Brain microvascular endothelial cell (primary cell): ENCODE measurements around the gene PARD3.

ENCODE experiments used
- DNase-seq: peaks from one replicate; pipeline ENCODE4 v3.0.0-alpha.2; 2020
- H3K27ac ChIP-seq: fragments of 250-450 bp; sonication (Bioruptor Pico); 2 replicates; pipeline ENCODE4 v1.5.1; 2020; ENCODE audit warnings: mild to moderate bottlenecking, moderate library complexity
- H3K27me3 ChIP-seq: fragments of 250-450 bp; sonication (Bioruptor Pico); replicated peaks from 2 replicates; pipeline ENCODE4 v1.5.1; 2020; ENCODE audit warnings: mild to moderate bottlenecking
- H3K36me3 ChIP-seq: fragments of 250-450 bp; sonication (Bioruptor Pico); replicated peaks from 2 replicates; pipeline ENCODE4 v1.5.1; 2020; ENCODE audit warnings: mild to moderate bottlenecking
- H3K4me3 ChIP-seq: 2 replicates; pipeline ENCODE4 v1.5.1; 2011; ENCODE audit warnings: low read depth, mild to moderate bottlenecking, control low read depth, low read length, moderate library complexity
- CTCF ChIP-seq: IDR thresholded peaks from 2 replicates; pipeline ENCODE4 v1.5.1; 2011; ENCODE audit warnings: low read depth, mild to moderate bottlenecking, moderate library complexity, low read length, control low read depth, inconsistent platforms; ENCODE audit errors: missing control alignments
- in situ Hi-C: cut with HindIII; loops from 2 replicates; pipeline ENCODE4 v1.10.0; 2017; ENCODE audit warnings: low sequenced_read_pairs, low pct_ligation_motif_present

PARD3 gene

GRCh38 chr10:34192646-34193045 is 622.5 kb downstream of the PARD3 start:
- no peak for TF ChIP-seq CTCF
- DNase-seq, result no peak
- Histone ChIP-seq H3K27me3 (no peaks in the 10 kb centered on the region), H3K4me3 (no peak overlapping the region), H3K36me3 (no peaks in the 10 kb centered on the region), H3K27ac (no peak overlapping the region)
- in situ Hi-C loops, result no loop called here

GRCh38 chr10:34191406-34191805 is 623.7 kb downstream of the PARD3 start:
- no peaks in the 10 kb centered on the region for H3K36me3 ChIP-seq
- no peaks in the 10 kb centered on the region for H3K27me3 ChIP-seq
- H3K4me3 ChIP-seq, result no peak overlapping the region
- H3K27ac ChIP-seq, result no peak overlapping the region
- in situ Hi-C loops, result no loop called here
- DNase-seq, result no peak
- no peak for TF ChIP-seq CTCF

- Histone ChIP-seq H3K27ac (no peak overlapping the region), H3K27me3 (no peaks in the 10 kb centered on the region), H3K36me3 (no peaks in the 10 kb centered on the region), H3K4me3 (no peak overlapping the region)
- no peak for DNase-seq
- no peak for TF ChIP-seq CTCF
- in situ Hi-C loops, result no loop called here
Measured at GRCh38 chr10:34190580-34190979, 624.5 kb downstream of the PARD3 start.

GRCh38 chr10:34189830-34190229 is 625.3 kb downstream of the PARD3 start:
- no peak overlapping the region for H3K4me3 ChIP-seq
- no peak for TF ChIP-seq CTCF
- H3K27ac ChIP-seq, result no peak overlapping the region
- no peaks in the 10 kb centered on the region for H3K36me3 ChIP-seq
- DNase-seq, result no peak
- H3K27me3 ChIP-seq, result no peaks in the 10 kb centered on the region
- in situ Hi-C loops, result no loop called here

- no peak for TF ChIP-seq CTCF
- in situ Hi-C loops, result no loop called here
- Histone ChIP-seq H3K36me3 (no peaks in the 10 kb centered on the region), H3K27ac (no peak overlapping the region), H3K4me3 (no peak overlapping the region), H3K27me3 (no peaks in the 10 kb centered on the region)
- DNase-seq, result no peak
Measured at GRCh38 chr10:34188221-34188620, 626.9 kb downstream of the PARD3 start.

GRCh38 chr10:34187201-34187600 is 627.9 kb downstream of the PARD3 start:
- no peaks in the 10 kb centered on the region for H3K27me3 ChIP-seq
- TF ChIP-seq CTCF, result no peak
- no peak overlapping the region for H3K4me3 ChIP-seq
- H3K36me3 ChIP-seq, result no peaks in the 10 kb centered on the region
- in situ Hi-C loops, result no loop called here
- no peak overlapping the region for H3K27ac ChIP-seq
- peak; percentile 46 for DNase-seq
